ENCODE measurements around the gene NIPSNAP2.
"Not testable (repeated sequence)": the region's sequence is repeated elsewhere in the genome, so short reads cannot be mapped to it uniquely, and the experiment has no call there.

- TF ChIP-seq GABPA (IDR thresholded peaks at IDR 0.05; ENCODE audit: low read depth, low read length); GABPA (CRISPR knock-in tag; IDR thresholded peaks at IDR 0.05; ENCODE audit: low read depth); ZNF670 (CRISPR knock-in tag; IDR thresholded peaks at IDR 0.05; ENCODE audit: borderline replicate concordance); MATR3 (CRISPR knock-in tag; IDR thresholded peaks at IDR 0.05); CHD2 (IDR thresholded peaks at IDR 0.05; ENCODE audit: low read depth, low read length); SKIL (CRISPR knock-in tag; IDR thresholded peaks at IDR 0.05; ENCODE audit: borderline replicate concordance); ZFP36L2 (CRISPR knock-in tag; IDR thresholded peaks at IDR 0.05); MIER3 (CRISPR knock-in tag; IDR thresholded peaks at IDR 0.05; ENCODE audit: borderline replicate concordance); HDAC2 (CRISPR knock-in tag; IDR thresholded peaks at IDR 0.05); SIN3A (IDR thresholded peaks at IDR 0.05; ENCODE audit: borderline replicate concordance, low read depth, low read length); POLR2A (IDR thresholded peaks at IDR 0.05; ENCODE audit: insufficient read depth in 1 of 2, low read depth in 2 of 2, low read length in 2 of 2); CTCF (CRISPR knock-in tag; IDR thresholded peaks at IDR 0.05); JUNB (CRISPR knock-in tag; IDR thresholded peaks at IDR 0.05; ENCODE audit: borderline replicate concordance); ZHX1 (CRISPR knock-in tag; IDR thresholded peaks at IDR 0.05; ENCODE audit: low read depth): not testable (repeated sequence)
Observed at GRCh38 chr7:56045758-56046157, 81.4 kb downstream of the NIPSNAP2 start.
